Naive thymus-derived CD4-positive, alpha-beta T cell (primary cell): ENCODE measurements around the gene C17orf50. TPM values are rescaled to one million over a fixed set of nuclear protein-coding genes. Genes with fewer than 3 reads are reported as not detected.

Experiments
- ATAC-seq: fragments of 150-1000 bp; cut with Tn5 transposase; 2 replicates; pipeline ENCODE4 v1.10.0; 2021; ENCODE audit warnings: mild to moderate bottlenecking, moderate library complexity
- CTCF ChIA-PET: fragments of 350-600 bp; sonication (Branson Sonifier 250); formaldehyde crosslinking; loops from one replicate; lab custom pipeline; 2021; ENCODE audit warnings: antibody characterized with exemption; lab: Charles Lee
- POLR2A ChIA-PET: fragments of 350-600 bp; sonication (Branson Sonifier 250); formaldehyde crosslinking; loops from one replicate; lab custom pipeline; 2021; ENCODE audit warnings: antibody characterized with exemption, inconsistent platforms; lab: Charles Lee
- DNase-seq, 9 donors: peaks; one replicate each; pipeline versions ENCODE4 v3.0.0 to v3.0.0-alpha.2; 2020 to 2022; ENCODE audit warnings: mixed read lengths in 1 of 9
- H3K27ac ChIP-seq: one replicate; pipeline ENCODE4 v1.7.0; 2013; ENCODE audit warnings: mild to moderate bottlenecking, low read depth, low read length, moderate library complexity
- H3K27me3 ChIP-seq, 2 donors: one replicate each; pipeline ENCODE4 v1.7.0; 2013; ENCODE audit warnings: low read length in 2 of 2, mild to moderate bottlenecking in 2 of 2, moderate library complexity in 2 of 2; ENCODE audit not compliant: control insufficient read depth in 2 of 2, insufficient read depth in 2 of 2
- H3K36me3 ChIP-seq, 3 experiments: 1 replicate in 2 of 3; 2 replicates in 1 of 3; pipeline ENCODE4 v1.7.0; 2013; ENCODE audit warnings: low read length in 3 of 3, mild to moderate bottlenecking in 3 of 3, moderate library complexity in 1 of 3; ENCODE audit not compliant: insufficient read depth in 3 of 3, control insufficient read depth in 2 of 3
- H3K4me1 ChIP-seq, 2 donors: one replicate each; pipeline ENCODE4 v1.7.0; 2013; ENCODE audit warnings: low read length in 2 of 2, mild to moderate bottlenecking in 2 of 2, moderate library complexity in 1 of 2; ENCODE audit not compliant: control insufficient read depth in 2 of 2, insufficient read depth in 2 of 2
- H3K4me3 ChIP-seq: 2 replicates; pipeline ENCODE4 v1.7.0; 2013; ENCODE audit warnings: mild to moderate bottlenecking, low read length
- H3K9me3 ChIP-seq, 3 experiments: 1 replicate in 2 of 3; 2 replicates in 1 of 3; pipeline ENCODE4 v1.7.0; 2013; ENCODE audit warnings: low read length in 3 of 3; ENCODE audit not compliant: control insufficient read depth in 2 of 3
- H3K27ac Mint-ChIP-seq, 9 donors: one replicate each; pipeline ENCODE4 v1.8.0; 2020 to 2022; ENCODE audit warnings: mixed read lengths in 9 of 9, mild to moderate bottlenecking in 8 of 9, moderate library complexity in 5 of 9, inconsistent platforms in 2 of 9
- H3K27me3 Mint-ChIP-seq, 5 donors: one replicate each; pipeline ENCODE4 v1.8.0; 2021 to 2022; ENCODE audit warnings: mixed read lengths in 5 of 5, mild to moderate bottlenecking in 1 of 5
- H3K36me3 Mint-ChIP-seq, 5 donors: one replicate each; pipeline ENCODE4 v1.8.0; 2020 to 2022; ENCODE audit warnings: mixed read lengths in 5 of 5, mild to moderate bottlenecking in 3 of 5, inconsistent platforms in 1 of 5
- H3K4me1 Mint-ChIP-seq, 7 donors: one replicate each; pipeline ENCODE4 v1.8.0; 2020 to 2022; ENCODE audit warnings: mixed read lengths in 7 of 7, mild to moderate bottlenecking in 3 of 7, inconsistent platforms in 1 of 7
- H3K4me3 Mint-ChIP-seq, 10 donors: one replicate each; pipeline ENCODE4 v1.8.0; 2020 to 2022; ENCODE audit warnings: mild to moderate bottlenecking in 10 of 10, mixed read lengths in 10 of 10, moderate library complexity in 6 of 10, inconsistent platforms in 2 of 10
- H3K9me3 Mint-ChIP-seq, 11 donors: one replicate each; pipeline ENCODE4 v1.8.0; 2020 to 2022; ENCODE audit warnings: mixed read lengths in 11 of 11, mild to moderate bottlenecking in 4 of 11, inconsistent platforms in 1 of 11, moderate library complexity in 1 of 11
- intact Hi-C, 2 donors: fragments of 100-400 bp; cut with micrococcal nuclease; formaldehyde crosslinking; loops; one replicate each; pipeline ENCODE4 v1.15.1; 2023
- polyA plus RNA-seq, 2 donors: library from polyadenylated mRNA; unstranded; fragments of 300-500 nt; fragmentation: Illumina TruSeq; gene quantifications; one replicate each; pipeline ENCODE4 v1.2.3, GENCODE V29; 2021
- total RNA-seq, 6 experiments: library from RNA in 5 of 6; stranded (reverse) in 5 of 6; gene quantifications; 1 replicate in 5 of 6; 2 replicates in 1 of 6; pipeline ENCODE4 v1.2.3 and lab custom pipeline; 2021 to 2026

C17orf50 gene
- total RNA-seq, result not detected
- polyA plus RNA-seq, result under 1 TPM in 1 of 2 donors, not detected in 1; 0.27 TPM
- not detected for total RNA-seq (lab: John Stamatoyannopoulos, UW)

- Histone ChIP-seq H3K4me1 (peaks cover 0 to 9% of the 10 kb centered on the region in 2 donors), H3K27ac (no peak within 1 kb of the TSS), H3K4me3 (no peak within 1 kb of the TSS), H3K9me3 (no peaks in the 10 kb centered on the region), H3K27me3 (no peaks in the 10 kb centered on the region), H3K36me3 (no peaks in the 10 kb centered on the region)
- peak within 1 kb of the TSS in 1 of 9 donors; percentile 51 for H3K27ac Mint-ChIP-seq
- POLR2A ChIA-PET, result interaction anchor here (1.7 kb wide), 1 partner anchor 48 kb away, joined by 10 read pairs; the partner anchor contains the start of gene TAF15
- ATAC-seq (no peak), DNase-seq (no peak)
- H3K9me3 Mint-ChIP-seq, result peaks cover 0 to 2% (median 0%) of the 10 kb centered on the region in 11 donors
- peak within 1 kb of the TSS in 1 of 10 donors; percentile 30 for H3K4me3 Mint-ChIP-seq
- intact Hi-C loops, result loop anchor here in 1 of 2 donors (5.0 kb wide), 1 partner anchor 172 kb away; the partner anchor contains the start of gene RDM1
- H3K4me1 Mint-ChIP-seq, result peaks cover 0 to 10% (median 8%) of the 10 kb centered on the region in 7 donors
- H3K27me3 Mint-ChIP-seq, result peaks cover 0 to 15% (median 0%) of the 10 kb centered on the region in 5 donors
- CTCF ChIA-PET, result interaction anchor here (13.0 kb wide), 1 partner anchor 48 kb away, joined by 222 read pairs; the partner anchor contains the start of gene TAF15
- no peaks in the 10 kb centered on the region for H3K36me3 Mint-ChIP-seq
Measured at GRCh38 chr17:35760587-35760986, at the start of gene C17orf50. TSS of gene C17orf50 (plus strand) at chr17:35760887. CDS start at chr17:35760942, 55 bp downstream.

- Histone ChIP-seq H3K27ac (no peak overlapping the region), H3K4me3 (no peak overlapping the region), H3K27me3 (no peaks in the 10 kb centered on the region), H3K9me3 (no peaks in the 10 kb centered on the region), H3K4me1 (peaks cover 0 to 36% of the 10 kb centered on the region in 2 donors), H3K36me3 (peaks cover 0 to 22% (median 21%) of the 10 kb centered on the region in 3 experiments)
- Mint-ChIP-seq H3K36me3 (peaks cover 0 to 16% (median 14%) of the 10 kb centered on the region in 5 donors), H3K27ac (peak overlapping the region in 3 of 9 donors; percentile 42 to 79 (median 71)), H3K9me3 (no peaks in the 10 kb centered on the region), H3K4me3 (peak overlapping the region in 3 of 10 donors; percentile 13 to 43 (median 30)), H3K4me1 (peaks cover 13 to 60% (median 40%) of the 10 kb centered on the region in 7 donors), H3K27me3 (no peaks in the 10 kb centered on the region)
- intact Hi-C loops, result no loop called here
- DNase-seq (no peak), ATAC-seq (no peak)
- ChIA-PET CTCF (interaction anchor here (1.4 kb wide), 1 partner anchor 98 kb away, joined by 4 read pairs; the partner anchor contains the start of gene TAF15), POLR2A (no interaction called here)
Measured at GRCh38 chr17:35710950-35711349, 49.7 kb upstream of the C17orf50 start.

- Mint-ChIP-seq H3K27ac (no peak overlapping the region), H3K27me3 (no peaks in the 10 kb centered on the region), H3K4me3 (no peak overlapping the region), H3K9me3 (no peaks in the 10 kb centered on the region), H3K4me1 (peaks cover 6 to 38% (median 24%) of the 10 kb centered on the region in 7 donors), H3K36me3 (peaks cover 6 to 28% (median 14%) of the 10 kb centered on the region in 5 donors)
- Histone ChIP-seq H3K27me3 (no peaks in the 10 kb centered on the region), H3K27ac (no peak overlapping the region), H3K9me3 (no peaks in the 10 kb centered on the region), H3K4me3 (no peak overlapping the region), H3K4me1 (peaks cover 0 to 29% of the 10 kb centered on the region in 2 donors), H3K36me3 (peaks cover 0 to 39% (median 27%) of the 10 kb centered on the region in 3 experiments)
- ChIA-PET POLR2A (interaction anchor here (1.3 kb wide), 1 partner anchor 8 kb away, joined by 4 read pairs; no protein-coding TSS in a partner anchor), CTCF (interaction anchor here (0.5 kb wide), 1 partner anchor 308 kb away, joined by 4 read pairs; no protein-coding TSS in a partner anchor)
- intact Hi-C loops, result loop anchor here in 1 of 2 donors (1.0 kb wide), 1 partner anchor 34 kb away; no protein-coding TSS in a partner anchor
- DNase-seq, result no peak
- no peak for ATAC-seq
Measured at GRCh38 chr17:35713069-35713728, 47.5 kb upstream of the C17orf50 start.

- Mint-ChIP-seq H3K27ac (no peak overlapping the region), H3K36me3 (peaks cover 6 to 36% (median 16%) of the 10 kb centered on the region in 5 donors), H3K9me3 (no peaks in the 10 kb centered on the region), H3K27me3 (no peaks in the 10 kb centered on the region), H3K4me1 (peaks cover 0 to 20% (median 10%) of the 10 kb centered on the region in 7 donors), H3K4me3 (no peak overlapping the region)
- ATAC-seq (no peak), DNase-seq (no peak)
- peaks cover 0 to 18% of the 10 kb centered on the region in 2 donors for H3K4me1 ChIP-seq
- ChIA-PET CTCF (no interaction called here), POLR2A (interaction anchor here (0.6 kb wide), 1 partner anchor 89 kb away, joined by 3 read pairs; no protein-coding TSS in a partner anchor)
- H3K27me3 ChIP-seq, result no peaks in the 10 kb centered on the region
- H3K36me3 ChIP-seq, result peaks cover 0 to 37% (median 20%) of the 10 kb centered on the region in 3 experiments
- H3K9me3 ChIP-seq, result no peaks in the 10 kb centered on the region
- no peak overlapping the region for H3K4me3 ChIP-seq
- no peak overlapping the region for H3K27ac ChIP-seq
- intact Hi-C loops, result no loop called here
Measured at GRCh38 chr17:35714988-35715387, 45.7 kb upstream of the C17orf50 start.

- CTCF ChIA-PET, result no interaction called here
- no peak overlapping the region for H3K27ac ChIP-seq
Measured at GRCh38 chr17:35715416-35715815, 45.3 kb upstream of the C17orf50 start.

GRCh38 chr17:35716173-35716572 is 44.5 kb upstream of the C17orf50 start:
- intact Hi-C loops, result no loop called here
- CTCF ChIA-PET, result interaction anchor here (1.2 kb wide), 1 partner anchor 47 kb away, joined by 3 read pairs; no protein-coding TSS in a partner anchor
- H3K27ac ChIP-seq, result no peak overlapping the region
- Mint-ChIP-seq H3K4me1 (peaks cover 0 to 10% (median 1%) of the 10 kb centered on the region in 7 donors), H3K4me3 (no peak overlapping the region), H3K27me3 (no peaks in the 10 kb centered on the region), H3K9me3 (no peaks in the 10 kb centered on the region), H3K36me3 (peaks cover 6 to 34% (median 15%) of the 10 kb centered on the region in 5 donors), H3K27ac (no peak overlapping the region)
- H3K27me3 ChIP-seq, result no peaks in the 10 kb centered on the region
- DNase-seq, result no peak
- H3K4me1 ChIP-seq, result peaks cover 0 to 18% of the 10 kb centered on the region in 2 donors
- no peak overlapping the region for H3K4me3 ChIP-seq
- H3K9me3 ChIP-seq, result no peaks in the 10 kb centered on the region
- H3K36me3 ChIP-seq, result peaks cover 0 to 39% (median 18%) of the 10 kb centered on the region in 3 experiments
- no peak for ATAC-seq
- POLR2A ChIA-PET, result no interaction called here

More at GRCh38 chr17:35715416-35715815, 45.3 kb upstream of the C17orf50 start:
- DNase-seq, result no peak
- no peaks in the 10 kb centered on the region for H3K27me3 ChIP-seq
- Mint-ChIP-seq H3K9me3 (no peaks in the 10 kb centered on the region), H3K27ac (no peak overlapping the region), H3K27me3 (no peaks in the 10 kb centered on the region), H3K36me3 (peaks cover 6 to 34% (median 16%) of the 10 kb centered on the region in 5 donors), H3K4me1 (peaks cover 0 to 18% (median 8%) of the 10 kb centered on the region in 7 donors), H3K4me3 (no peak overlapping the region)
- peaks cover 0 to 37% (median 18%) of the 10 kb centered on the region in 3 experiments for H3K36me3 ChIP-seq
- intact Hi-C loops, result no loop called here
- H3K4me3 ChIP-seq, result no peak overlapping the region
- no peaks in the 10 kb centered on the region for H3K9me3 ChIP-seq
- POLR2A ChIA-PET, result interaction anchor here (0.6 kb wide), 1 partner anchor 89 kb away, joined by 3 read pairs; no protein-coding TSS in a partner anchor
- peaks cover 0 to 18% of the 10 kb centered on the region in 2 donors for H3K4me1 ChIP-seq
- ATAC-seq, result no peak
